CD14-positive monocyte (primary cell): ENCODE data around the gene SYTL4. TPM values are rescaled to one million over a fixed set of nuclear protein-coding genes. Genes with fewer than 3 reads are reported as not detected.

Source experiments
- DNase-seq, 3 donors: peaks; one replicate each; pipeline ENCODE4 v3.0.0-alpha.2; 2011 to 2022
- H2AFZ ChIP-seq: 2 replicates; pipeline ENCODE4 v1.6.0; 2012; ENCODE audit warnings: mild to moderate bottlenecking, low read depth, low read length, inconsistent platforms; ENCODE audit not compliant: insufficient read depth, poor library complexity, severe bottlenecking
- H3K27ac ChIP-seq, 2 donors: 1 replicate in 1 of 2; 2 replicates in 1 of 2; pipeline ENCODE4 v1.5.1; 2012 to 2013; ENCODE audit warnings: low read length in 2 of 2, control low read depth in 1 of 2, inconsistent platforms in 1 of 2, low read depth in 1 of 2, mild to moderate bottlenecking in 1 of 2
- H3K27me3 ChIP-seq, 2 donors: one replicate each; pipeline versions ENCODE4 v1.6.0 to v1.6.1; 2011 to 2013; ENCODE audit warnings: low read length in 2 of 2; ENCODE audit not compliant: control insufficient read depth in 2 of 2, insufficient read depth in 2 of 2
- H3K36me3 ChIP-seq, 2 donors: replicated peaks in 1 of 2; 1 replicate in 1 of 2; 2 replicates in 1 of 2; pipeline versions ENCODE4 v1.5.1 to v1.6.1; 2012 to 2013; ENCODE audit warnings: low read length in 2 of 2, control low read depth in 1 of 2, inconsistent platforms in 1 of 2, mild to moderate bottlenecking in 1 of 2; ENCODE audit not compliant: insufficient read depth in 2 of 2, control insufficient read depth in 1 of 2
- H3K4me1 ChIP-seq, 2 donors: 1 replicate in 1 of 2; 2 replicates in 1 of 2; pipeline versions ENCODE4 v1.5.1 to v1.6.1; 2012 to 2013; ENCODE audit warnings: low read length in 2 of 2, control low read depth in 1 of 2, inconsistent platforms in 1 of 2, mild to moderate bottlenecking in 1 of 2, moderate library complexity in 1 of 2; ENCODE audit not compliant: insufficient read depth in 2 of 2, control insufficient read depth in 1 of 2
- H3K4me2 ChIP-seq: replicated peaks from 2 replicates; pipeline ENCODE3; 2012; ENCODE audit warnings: low read length, moderate library complexity, mild to moderate bottlenecking; ENCODE audit not compliant: poor library complexity, severe bottlenecking; ENCODE audit errors: extremely low read depth
- H3K4me3 ChIP-seq, 3 experiments: fragments of 200-600 bp in 1 of 3; sonication (generic) in 1 of 3; replicated peaks in 1 of 3; 1 replicate in 2 of 3; 2 replicates in 1 of 3; pipeline ENCODE4 v1.5.1; 2011 to 2013; ENCODE audit warnings: low read length in 3 of 3, mild to moderate bottlenecking in 3 of 3, control low read depth in 2 of 3, low read depth in 2 of 3, inconsistent platforms in 1 of 3, moderate library complexity in 1 of 3
- H3K79me2 ChIP-seq: 2 replicates; pipeline ENCODE4 v1.6.0; 2012; ENCODE audit warnings: mild to moderate bottlenecking, control low read depth, inconsistent platforms, low read length, moderate library complexity; ENCODE audit not compliant: insufficient read depth
- H3K9ac ChIP-seq: 2 replicates; pipeline ENCODE4 v1.6.0; 2017; ENCODE audit warnings: low read length, mild to moderate bottlenecking; ENCODE audit not compliant: insufficient read depth, poor library complexity, severe bottlenecking
- H3K9me3 ChIP-seq, 2 donors: replicated peaks in 1 of 2; 1 replicate in 1 of 2; 2 replicates in 1 of 2; pipeline versions ENCODE4 v1.5.1 to v1.6.1; 2012 to 2013; ENCODE audit warnings: low read length in 2 of 2, control low read depth in 1 of 2; ENCODE audit not compliant: control insufficient read depth in 1 of 2, insufficient read depth in 1 of 2
- H4K20me1 ChIP-seq: 2 replicates; pipeline ENCODE4 v1.6.0; 2012; ENCODE audit warnings: mild to moderate bottlenecking, low read length, control low read depth, moderate library complexity; ENCODE audit not compliant: insufficient read depth
- H3K27ac Mint-ChIP-seq, 7 donors: one replicate each; pipeline ENCODE4 v1.8.0; 2020; ENCODE audit warnings: mild to moderate bottlenecking in 7 of 7, mixed read lengths in 7 of 7, moderate library complexity in 6 of 7, inconsistent platforms in 2 of 7
- H3K27me3 Mint-ChIP-seq, 3 donors: one replicate each; pipeline ENCODE4 v1.8.0; 2021 to 2022; ENCODE audit warnings: low read depth in 3 of 3, mild to moderate bottlenecking in 3 of 3, mixed read lengths in 3 of 3, moderate library complexity in 3 of 3, inconsistent platforms in 1 of 3
- H3K36me3 Mint-ChIP-seq, 2 donors: one replicate each; pipeline ENCODE4 v1.8.0; 2020; ENCODE audit warnings: mixed read lengths in 2 of 2, inconsistent platforms in 1 of 2, mild to moderate bottlenecking in 1 of 2
- H3K4me1 Mint-ChIP-seq: one replicate; pipeline ENCODE4 v1.8.0; 2020; ENCODE audit warnings: mild to moderate bottlenecking, mixed read lengths
- H3K4me3 Mint-ChIP-seq, 2 donors: one replicate each; pipeline ENCODE4 v1.8.0; 2020; ENCODE audit warnings: mild to moderate bottlenecking in 2 of 2, mixed read lengths in 2 of 2, moderate library complexity in 1 of 2
- H3K9me3 Mint-ChIP-seq, 7 donors: one replicate each; pipeline ENCODE4 v1.8.0; 2020 to 2022; ENCODE audit warnings: mixed read lengths in 7 of 7, mild to moderate bottlenecking in 6 of 7, moderate library complexity in 6 of 7, inconsistent platforms in 2 of 7
- CTCF ChIP-seq: fragments of 200-600 bp; IDR thresholded peaks from one replicate; pipeline ENCODE4 v1.8.0; 2022; ENCODE audit warnings: antibody characterized with exemption, mild to moderate bottlenecking
- WGBS: methylation state at CpG from one replicate; pipeline ENCODE4 v1.1.5; 2013; ENCODE audit warnings: missing lambda C conversion rate; ENCODE audit not compliant: insufficient coverage; 5-methylcytosine and 5-hydroxymethylcytosine counted together
- intact Hi-C, 2 donors: fragments of 100-400 bp; cut with micrococcal nuclease; formaldehyde crosslinking; loops; one replicate each; pipeline versions ENCODE4 v1.15.0 to v1.15.1; 2023
- polyA plus RNA-seq, 3 donors: library from polyadenylated mRNA; depleted of rRNA in 1 of 3; unstranded in 2 of 3; stranded (reverse) in 1 of 3; fragments of 300-500 nt in 2 of 3; fragments of >200 nt in 1 of 3; fragmentation: Illumina TruSeq in 2 of 3; gene quantifications; 1 replicate in 2 of 3; 2 replicates in 1 of 3; pipeline ENCODE4 v1.2.3, GENCODE V29; 2012 to 2021

The SYTL4 gene
- polyA plus RNA-seq, 3 donors: 0.17 TPM; not detected in 2

- no peak for TF ChIP-seq CTCF
- H3K4me3 Mint-ChIP-seq: no peak overlapping the region
- Histone ChIP-seq H3K4me3 (no peak overlapping the region), H3K4me1 (no peaks in the 10 kb centered on the region), H2AFZ (no peak overlapping the region), H3K27ac (no peak overlapping the region), H3K27me3 (no peaks in the 10 kb centered on the region), H3K36me3 (no peaks in the 10 kb centered on the region), H3K9ac (no peak overlapping the region), H3K9me3 (no peaks in the 10 kb centered on the region), H4K20me1 (no peaks in the 10 kb centered on the region), H3K4me2 (no peak overlapping the region), H3K79me2 (no peaks in the 10 kb centered on the region)
- no peaks in the 10 kb centered on the region for H3K36me3 Mint-ChIP-seq
- WGBS: no CpG with 5 or more reads among the region's 2 CpGs
- no peak overlapping the region for H3K27ac Mint-ChIP-seq
- peaks cover 0 to 5% (median 0%) of the 10 kb centered on the region in 3 donors for H3K27me3 Mint-ChIP-seq
- no peaks in the 10 kb centered on the region for H3K4me1 Mint-ChIP-seq
- intact Hi-C loops: no loop called here
- DNase-seq: no peak
- peaks cover 0 to 6% (median 2%) of the 10 kb centered on the region in 7 donors for H3K9me3 Mint-ChIP-seq
These were observed 12.8 kb downstream of the SYTL4 start for GRCh38 chrX:100719139-100719538.

- WGBS: no CpG with 5 or more reads among the region's 8 CpGs
- intact Hi-C loops: no loop called here
- no peak overlapping the region for H3K4me2 ChIP-seq
- H3K79me2 ChIP-seq: no peaks in the 10 kb centered on the region
- no peak overlapping the region for H3K9ac ChIP-seq
- no peaks in the 10 kb centered on the region for H3K4me1 Mint-ChIP-seq
- no peaks in the 10 kb centered on the region for H4K20me1 ChIP-seq
- H3K4me3 Mint-ChIP-seq: no peak overlapping the region
- no peaks in the 10 kb centered on the region for H3K36me3 Mint-ChIP-seq
- H3K9me3 ChIP-seq: no peaks in the 10 kb centered on the region
- no peak overlapping the region for H2AFZ ChIP-seq
- no peaks in the 10 kb centered on the region for H3K4me1 ChIP-seq
- no peak overlapping the region for H3K4me3 ChIP-seq
- no peak overlapping the region for H3K27ac Mint-ChIP-seq
- H3K9me3 Mint-ChIP-seq: no peaks in the 10 kb centered on the region
- no peak for TF ChIP-seq CTCF
- no peak overlapping the region for H3K27ac ChIP-seq
- peaks cover 0 to 6% (median 0%) of the 10 kb centered on the region in 3 donors for H3K27me3 Mint-ChIP-seq
- no peaks in the 10 kb centered on the region for H3K27me3 ChIP-seq
- H3K36me3 ChIP-seq: no peaks in the 10 kb centered on the region
- DNase-seq: no peak
These were observed 14.6 kb downstream of the SYTL4 start for GRCh38 chrX:100717363-100717762.
